T-helper 2 cell treated with Interferon-gamma antibody and Interleukin-4, amounts not matched to agents 100 ng/mL and 5 ng/mL, for 36 hours (primary cell): ENCODE data around the gene SLC35G6. TPM values are rescaled to one million over a fixed set of nuclear protein-coding genes. Genes with fewer than 3 reads are reported as not detected.

Source experiments
- intact Hi-C: fragments of 100-400 bp; cut with micrococcal nuclease; formaldehyde crosslinking; loops from one replicate; pipeline ENCODE4 v1.15.1; 2023
- total RNA-seq: library from RNA; stranded (reverse); gene quantifications from 2 replicates; pipeline ENCODE4 v1.2.3, GENCODE V29; 2022

SLC35G6 gene
- total RNA-seq, 1 donor from 2014 or later = not detected

DNA sequence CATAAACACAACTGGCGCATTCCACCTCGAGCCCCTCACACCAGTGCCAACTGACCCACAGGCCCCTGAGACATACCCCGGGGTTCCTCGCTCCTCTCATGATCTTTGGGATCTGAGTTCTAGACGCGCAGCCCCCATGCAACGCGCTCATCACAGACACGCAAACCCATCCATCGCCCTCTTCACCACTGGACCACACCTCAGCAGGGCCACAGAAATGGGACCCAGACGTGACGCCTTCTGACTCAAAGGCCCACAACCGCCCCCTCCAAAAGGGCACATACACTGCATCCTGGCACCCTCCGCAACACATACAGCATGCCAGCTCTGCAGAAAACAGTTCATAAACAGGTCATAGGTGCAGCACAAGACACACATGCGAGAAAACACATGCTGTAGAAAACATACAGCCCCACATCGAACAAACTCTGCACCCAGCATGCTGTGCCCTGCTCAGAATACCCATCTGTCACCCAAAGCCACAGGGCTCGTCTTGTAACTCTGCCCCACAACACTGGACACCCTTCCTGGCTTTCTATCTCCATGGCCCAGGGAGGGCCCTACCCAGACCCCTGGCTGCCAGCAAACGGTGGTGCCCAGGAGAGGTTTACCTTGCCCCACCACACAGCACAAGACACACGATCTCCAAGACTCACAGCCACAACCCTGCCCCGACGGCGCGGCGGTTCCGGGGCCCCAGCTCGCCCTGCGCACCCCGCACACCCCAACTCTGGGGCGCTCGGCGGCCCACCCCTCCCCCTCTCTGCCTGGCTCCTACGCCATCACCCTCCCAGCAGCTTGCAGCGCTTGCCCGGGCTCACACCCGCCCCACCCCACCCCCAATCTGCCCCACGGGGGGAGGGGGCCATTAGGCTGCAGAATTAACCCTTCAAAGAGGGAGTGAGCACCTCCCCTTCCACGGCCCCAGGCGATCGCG lies 2.7 kb upstream of the SLC35G6 start:
- intact Hi-C loops = loop anchor here (1.0 kb wide), 1 partner anchor 23 kb away; no protein-coding TSS in a partner anchor

DNA sequence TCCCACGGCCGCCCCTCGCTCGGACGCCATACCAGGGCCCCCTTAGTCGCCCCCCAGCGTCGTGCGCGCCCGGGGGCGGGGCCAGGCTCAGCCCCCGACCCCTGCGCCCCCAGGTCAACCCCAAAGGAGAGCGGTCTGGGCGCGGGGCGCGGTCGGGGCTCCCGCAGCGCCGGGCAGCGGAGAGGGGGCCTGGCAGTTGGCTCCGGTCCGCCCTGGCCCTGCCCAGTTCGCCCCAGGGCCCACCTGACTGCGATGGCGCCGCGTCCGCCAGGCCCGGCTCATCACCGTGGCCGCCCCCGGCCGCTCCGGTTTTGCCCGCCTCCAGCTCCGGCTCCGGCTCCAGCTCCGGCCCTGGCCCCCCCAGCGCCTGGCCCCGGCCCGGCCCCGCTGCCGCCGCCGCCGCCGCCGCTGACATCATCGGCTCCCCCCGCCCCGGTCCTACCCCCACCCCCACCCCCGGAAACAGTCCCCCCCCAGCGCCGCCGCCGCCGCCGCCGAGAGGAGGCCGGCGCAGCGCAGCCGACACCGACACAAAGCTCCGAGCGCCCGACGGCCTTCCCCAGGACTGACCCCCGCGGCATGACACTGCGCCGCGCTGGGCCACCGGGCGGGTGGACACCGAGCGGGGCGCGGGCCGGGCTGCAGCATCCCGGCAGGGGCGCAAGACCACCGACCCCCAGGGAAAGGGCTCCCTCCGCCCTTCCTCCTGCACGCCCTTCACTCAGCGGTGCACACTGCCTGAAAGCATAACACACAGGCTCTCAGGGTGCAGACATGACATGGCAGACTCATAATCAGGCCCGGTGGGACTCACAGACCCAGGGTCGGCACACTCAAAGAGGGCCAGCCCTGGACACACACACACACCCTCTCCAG lies 1.8 kb upstream of the SLC35G6 start, which contains the start of gene ZBTB4:
Gene ZBTB4, minus strand, starts transcription at position 419 of the 876 bp plus-strand sequence. CDS start 12,830 bp downstream, outside the sequence.
- intact Hi-C loops = loop anchor here (1.0 to 10.0 kb wide), 2 partner anchors 24 to 125 kb away; partner anchors contain the start of genes KCTD11 and TMEM95

DNA sequence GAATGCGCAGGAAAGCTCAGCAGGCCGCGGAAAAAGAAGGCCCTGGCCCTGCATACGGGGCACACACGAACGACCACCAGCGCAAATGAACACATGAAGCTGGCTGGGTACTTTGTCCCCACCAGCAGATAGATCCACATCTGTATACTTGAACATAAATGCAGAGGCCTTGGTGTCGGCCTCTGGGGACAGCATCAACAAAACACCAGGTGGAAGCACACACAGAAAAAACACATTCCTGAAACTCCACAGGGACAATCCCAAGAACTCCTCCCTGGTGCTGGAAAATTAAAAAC lies 1.2 kb upstream of the SLC35G6 start:
- intact Hi-C loops = loop anchor here (10.0 kb wide), 1 partner anchor 125 kb away; the partner anchor contains the start of genes KCTD11 and TMEM95

DNA sequence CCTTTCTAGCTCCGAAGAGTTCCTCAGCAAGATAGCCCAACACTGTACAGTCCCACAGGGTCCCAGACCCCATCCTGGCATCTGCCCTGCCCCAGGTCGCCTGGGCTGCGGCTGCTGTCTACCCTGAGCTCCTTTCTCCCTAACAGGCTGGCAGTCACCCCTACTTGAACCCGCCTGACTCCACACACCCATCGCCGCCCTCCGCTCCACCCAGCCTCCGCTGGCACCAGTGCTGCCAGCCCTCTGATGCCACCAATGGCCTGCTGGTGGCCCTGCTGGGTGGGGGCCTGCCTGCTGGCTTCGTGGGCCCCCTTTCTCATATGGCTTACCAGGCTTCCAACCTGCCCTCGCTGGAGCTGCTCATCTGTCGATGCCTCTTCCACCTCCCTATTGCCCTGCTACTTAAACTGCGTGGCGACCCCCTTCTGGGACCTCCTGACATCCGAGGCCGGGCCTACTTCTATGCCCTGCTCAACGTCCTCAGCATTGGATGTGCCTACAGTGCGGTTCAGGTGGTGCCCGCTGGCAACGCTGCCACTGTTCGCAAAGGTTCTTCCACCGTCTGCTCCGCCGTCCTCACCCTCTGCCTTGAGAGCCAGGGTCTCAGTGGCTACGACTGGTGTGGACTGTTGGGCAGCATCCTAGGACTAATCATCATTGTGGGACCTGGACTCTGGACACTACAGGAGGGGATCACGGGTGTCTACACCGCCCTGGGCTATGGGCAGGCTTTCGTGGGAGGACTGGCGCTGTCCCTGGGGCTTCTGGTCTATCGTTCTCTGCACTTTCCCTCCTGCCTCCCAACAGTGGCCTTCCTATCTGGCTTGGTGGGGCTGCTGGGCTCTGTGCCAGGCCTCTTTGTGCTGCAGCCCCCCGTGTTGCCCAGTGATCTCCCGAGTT lies 846 bp downstream of the SLC35G6 start:
- intact Hi-C loops = loop anchor here (10.0 kb wide), 1 partner anchor 127 kb away; the partner anchor contains the start of genes KCTD11 and TMEM95

GRCh38 chr17:7482742-7483088 lies 1.5 kb downstream of the SLC35G6 start:
- intact Hi-C loops = loop anchor here (10.0 kb wide), 1 partner anchor 128 kb away; the partner anchor contains the start of genes KCTD11 and TMEM95

- intact Hi-C loops = loop anchor here (1.0 to 10.0 kb wide), 8 partner anchors 28 to 203 kb away; partner anchors contain the start of genes EIF5A, KCTD11, SENP3 and TMEM102
Observed at GRCh38 chr17:7483255-7484066, 2.2 kb downstream of the SLC35G6 start.

DNA sequence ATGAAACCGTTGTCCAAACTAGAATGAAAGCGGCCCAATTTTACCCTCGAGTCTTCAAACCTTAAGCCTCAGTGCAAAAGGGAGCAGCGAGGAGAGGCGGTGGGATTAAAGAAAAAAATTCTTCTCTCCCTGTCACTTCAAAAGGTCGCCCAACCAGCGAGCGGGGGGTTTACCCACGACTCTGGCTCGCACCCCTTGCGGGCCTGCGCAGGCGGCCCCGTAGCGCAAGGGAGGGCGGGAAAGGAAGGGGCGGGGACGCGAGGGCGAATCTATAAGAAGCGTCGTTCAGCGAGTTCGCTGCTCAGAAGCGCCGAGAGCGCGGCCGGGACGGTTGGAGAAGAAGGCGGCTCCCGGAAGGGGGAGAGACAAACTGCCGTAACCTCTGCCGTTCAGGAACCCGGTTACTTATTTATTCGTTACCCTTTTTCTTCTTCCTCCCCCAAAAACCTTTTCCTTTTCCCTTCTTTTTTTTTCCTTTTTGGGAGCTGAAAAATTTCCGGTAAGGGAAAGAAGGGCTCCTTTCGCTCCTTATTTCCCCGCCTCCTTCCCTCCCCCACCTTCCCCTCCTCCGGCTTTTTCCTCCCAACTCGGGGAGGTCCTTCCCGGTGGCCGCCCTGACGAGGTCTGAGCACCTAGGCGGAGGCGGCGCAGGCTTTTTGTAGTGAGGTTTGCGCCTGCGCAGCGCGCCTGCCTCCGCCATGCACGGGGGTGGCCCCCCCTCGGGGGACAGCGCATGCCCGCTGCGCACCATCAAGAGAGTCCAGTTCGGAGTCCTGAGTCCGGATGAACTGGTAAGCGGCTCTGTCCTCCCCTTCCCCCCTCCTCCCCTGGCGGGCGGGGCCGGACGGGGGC lies 3.0 kb downstream of the SLC35G6 start, which contains the start of gene POLR2A:
Gene POLR2A, plus strand, starts transcription at position 300 of the 852 bp plus-strand sequence.
- intact Hi-C loops = loop anchor here (1.0 to 10.0 kb wide), 8 partner anchors 29 to 203 kb away; partner anchors contain the start of genes EIF5A, KCTD11, SENP3 and TMEM102

DNA sequence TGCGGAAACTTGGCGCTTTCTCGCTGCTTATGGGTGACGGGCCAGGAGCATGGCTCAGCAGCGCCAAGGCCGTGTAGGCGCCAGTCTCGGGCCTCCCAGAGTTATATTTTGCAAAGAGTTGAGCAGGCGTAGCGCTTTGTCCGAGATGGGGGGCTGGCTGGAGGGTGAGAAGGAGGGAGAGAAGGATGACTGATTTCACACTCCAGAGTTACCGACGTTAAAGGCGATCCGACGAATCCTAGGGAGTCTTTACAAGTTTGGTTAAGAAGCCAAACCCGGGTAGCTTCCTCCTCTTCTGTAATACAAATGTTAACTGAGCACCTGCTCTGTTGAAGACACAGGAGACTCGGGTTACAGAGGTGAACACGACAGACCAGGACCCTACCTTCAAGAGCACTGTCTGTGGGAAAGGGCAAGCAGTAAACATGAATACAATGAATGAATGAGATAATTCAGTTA lies 3.7 kb downstream of the SLC35G6 start:
- intact Hi-C loops = loop anchor here (1.0 to 10.0 kb wide), 8 partner anchors 30 to 202 kb away; partner anchors contain the start of genes EIF5A, KCTD11, SENP3 and TMEM102

GRCh38 chr17:7486181-7486580 lies 4.9 kb downstream of the SLC35G6 start:
- intact Hi-C loops = loop anchor here (10.0 kb wide), 1 partner anchor 131 kb away; the partner anchor contains the start of genes KCTD11 and TMEM95

DNA sequence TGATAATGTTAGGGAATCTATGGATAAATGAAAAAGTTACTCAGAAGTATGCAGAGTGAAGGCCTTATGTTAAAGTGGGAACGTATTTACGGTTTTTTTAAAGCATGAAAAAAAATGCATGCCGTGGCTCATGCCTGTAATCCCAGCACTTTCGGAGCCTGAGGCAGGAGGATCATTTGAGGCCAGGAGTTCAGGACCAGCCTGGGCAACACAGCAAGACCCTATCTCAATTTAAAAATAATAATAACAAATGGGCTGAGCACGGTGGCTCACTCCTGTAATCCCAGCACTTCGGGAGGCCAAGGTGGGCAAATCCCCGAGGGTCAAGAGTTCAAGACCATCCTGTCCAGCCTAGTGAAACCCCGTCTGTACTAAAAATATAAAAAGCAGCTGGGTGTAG lies 8.9 kb downstream of the SLC35G6 start:
- intact Hi-C loops = no loop called here

DNA sequence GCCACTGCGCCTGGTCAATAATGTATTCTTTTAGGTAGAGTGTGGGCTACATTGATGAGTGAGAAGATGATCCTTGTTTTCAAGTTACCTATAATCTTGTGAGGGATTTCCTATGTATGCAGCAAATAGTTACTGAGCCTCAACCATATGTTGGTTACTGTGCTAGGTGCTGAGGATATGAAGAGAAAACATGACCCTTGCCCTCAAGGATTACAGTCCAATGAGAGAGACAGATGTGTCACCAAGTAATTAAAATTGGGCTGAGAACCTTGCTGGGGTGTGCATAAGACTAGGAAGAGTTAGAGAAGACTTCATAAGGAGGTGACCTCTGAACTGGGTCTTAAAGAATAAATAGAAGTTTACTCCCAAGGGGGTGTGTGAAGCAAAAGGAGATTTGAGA lies 10.3 kb downstream of the SLC35G6 start:
- intact Hi-C loops = no loop called here

GRCh38 chr17:7493941-7494340 lies 12.7 kb downstream of the SLC35G6 start:
- intact Hi-C loops = no loop called here

GRCh38 chr17:7495906-7496434 lies 14.7 kb downstream of the SLC35G6 start:
- intact Hi-C loops = no loop called here

- intact Hi-C loops = no loop called here
Observed at GRCh38 chr17:7496470-7497183, 15.4 kb downstream of the SLC35G6 start.

DNA sequence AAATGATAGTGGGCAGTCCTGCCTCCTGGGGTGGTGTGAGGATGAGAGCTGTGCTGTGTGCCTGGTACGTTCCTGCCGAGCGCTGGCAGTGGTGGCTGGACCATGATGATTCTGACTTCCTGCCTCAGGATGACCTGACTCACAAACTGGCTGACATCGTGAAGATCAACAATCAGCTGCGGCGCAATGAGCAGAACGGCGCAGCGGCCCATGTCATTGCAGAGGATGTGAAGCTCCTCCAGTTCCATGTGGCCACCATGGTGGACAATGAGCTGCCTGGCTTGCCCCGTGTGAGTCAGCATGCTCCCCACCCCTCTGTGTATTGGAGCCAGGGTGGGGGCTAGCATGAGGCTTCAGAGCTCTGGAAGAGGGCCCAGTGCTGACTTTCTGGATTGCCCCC lies 16.0 kb downstream of the SLC35G6 start:
- intact Hi-C loops = no loop called here

GRCh38 chr17:7497636-7498035 lies 16.4 kb downstream of the SLC35G6 start:
- intact Hi-C loops = no loop called here

GRCh38 chr17:7499161-7499560 lies 17.9 kb downstream of the SLC35G6 start:
- intact Hi-C loops = no loop called here
